GM18909 (cell line): ENCODE data around the gene VHLL.
"Not testable (repeated sequence)": the region's sequence is repeated elsewhere in the genome, so short reads cannot be mapped to it uniquely, and the experiment has no call there.

Source experiments
- ATAC-seq: cut with Tn5 transposase; IDR thresholded peaks from one replicate; pipeline ENCODE4 v1.9.1; 2021; ENCODE audit warnings: mild to moderate bottlenecking; ENCODE audit not compliant: unreplicated experiment, poor library complexity

Gene VHLL

GRCh38 chr1:156298852-156299357 is at the start of gene VHLL:
TSS of gene VHLL (minus strand) at chr1:156299307. CDS start at chr1:156299189, 118 bp downstream.
- ATAC-seq = no peak

GRCh38 chr1:156347331-156347730 is 48.2 kb upstream of the VHLL start:
- no peak for ATAC-seq

GRCh38 chr1:156346636-156347035 is 47.5 kb upstream of the VHLL start:
- ATAC-seq = no peak

GRCh38 chr1:156346035-156346434 is 46.9 kb upstream of the VHLL start:
- not testable (repeated sequence) for ATAC-seq

GRCh38 chr1:156344409-156344808 is 45.3 kb upstream of the VHLL start:
- no peak for ATAC-seq

- no peak for ATAC-seq
These were observed 43.3 kb upstream of the VHLL start for GRCh38 chr1:156342166-156342955.

- peak; percentile 94 for ATAC-seq
These were observed 39.3 kb upstream of the VHLL start, which contains the start of the genes CCT3 and TSACC for GRCh38 chr1:156338180-156338976. TSS of gene CCT3 (minus strand) at chr1:156338292. CDS start at chr1:156338184, 108 bp downstream. TSS of gene TSACC (plus strand) at chr1:156338526. CDS start at chr1:156339758, 1,232 bp downstream.

GRCh38 chr1:156337888-156338179 is 38.7 kb upstream of the VHLL start:
- peak; percentile 2 for ATAC-seq

- ATAC-seq = no peak
These were observed 38.2 kb upstream of the VHLL start for GRCh38 chr1:156337052-156337887.

- ATAC-seq = no peak
These were observed 37.1 kb upstream of the VHLL start for GRCh38 chr1:156336242-156336641.

GRCh38 chr1:156323179-156323578 is 24.1 kb upstream of the VHLL start:
- ATAC-seq = not testable (repeated sequence)

GRCh38 chr1:156320560-156320959 is 21.5 kb upstream of the VHLL start:
- ATAC-seq = no peak

- ATAC-seq = no peak
These were observed 20.6 kb upstream of the VHLL start for GRCh38 chr1:156319664-156320063.

GRCh38 chr1:156316909-156317308 is 17.8 kb upstream of the VHLL start:
- no peak for ATAC-seq

- no peak for ATAC-seq
These were observed 11.9 kb upstream of the VHLL start for GRCh38 chr1:156310962-156311361.

GRCh38 chr1:156308078-156308477 is 9.0 kb upstream of the VHLL start:
- no peak for ATAC-seq

GRCh38 chr1:156305215-156305614 is 6.1 kb upstream of the VHLL start:
- no peak for ATAC-seq

- ATAC-seq = no peak
These were observed 4.1 kb upstream of the VHLL start for GRCh38 chr1:156303241-156303640.

GRCh38 chr1:156295391-156295947 is 3.6 kb downstream of the VHLL start, which contains the start of gene GLMP:
TSS of gene GLMP (minus strand) at chr1:156295679. CDS start at chr1:156295645, 34 bp downstream.
- no peak for ATAC-seq

- ATAC-seq = no peak
These were observed 5.2 kb downstream of the VHLL start for GRCh38 chr1:156293895-156294294.
